HG02759 (cell line): ENCODE data around the gene P2RX6.

Experiments used
- ATAC-seq: cut with Tn5 transposase; IDR thresholded peaks from one replicate; pipeline ENCODE4 v1.9.1; 2021; ENCODE audit warnings: mild to moderate bottlenecking, moderate library complexity; ENCODE audit not compliant: unreplicated experiment

Gene P2RX6

DNA sequence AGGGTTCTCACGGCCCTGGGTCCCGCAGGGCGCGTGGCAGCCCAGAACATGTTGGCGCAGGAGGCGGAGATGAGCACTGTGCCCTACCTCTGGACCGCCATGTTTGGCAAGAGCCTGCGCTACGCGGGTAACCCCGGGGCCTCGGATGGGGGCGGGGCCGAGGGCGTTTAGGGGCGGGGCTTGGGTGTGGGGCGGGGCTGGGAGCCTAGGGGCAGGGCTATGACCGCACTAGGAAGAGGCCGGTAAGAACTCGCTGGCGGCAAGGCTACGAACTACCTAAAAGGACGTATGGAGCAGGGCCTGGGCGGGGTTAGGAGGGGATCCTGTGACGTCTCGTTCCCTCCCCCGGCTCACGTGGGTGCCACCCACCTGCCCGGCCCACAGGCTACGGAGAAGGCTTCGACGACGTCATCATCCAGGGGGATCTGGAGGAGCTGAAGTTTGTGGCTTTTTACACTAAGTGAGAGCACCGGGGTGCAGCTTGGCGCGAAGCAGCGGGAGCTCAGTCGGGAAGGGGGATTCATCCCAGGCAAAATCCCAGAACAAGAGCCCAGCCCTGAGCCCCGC lies 35.6 kb upstream of the P2RX6 start:
- no peak for ATAC-seq

DNA sequence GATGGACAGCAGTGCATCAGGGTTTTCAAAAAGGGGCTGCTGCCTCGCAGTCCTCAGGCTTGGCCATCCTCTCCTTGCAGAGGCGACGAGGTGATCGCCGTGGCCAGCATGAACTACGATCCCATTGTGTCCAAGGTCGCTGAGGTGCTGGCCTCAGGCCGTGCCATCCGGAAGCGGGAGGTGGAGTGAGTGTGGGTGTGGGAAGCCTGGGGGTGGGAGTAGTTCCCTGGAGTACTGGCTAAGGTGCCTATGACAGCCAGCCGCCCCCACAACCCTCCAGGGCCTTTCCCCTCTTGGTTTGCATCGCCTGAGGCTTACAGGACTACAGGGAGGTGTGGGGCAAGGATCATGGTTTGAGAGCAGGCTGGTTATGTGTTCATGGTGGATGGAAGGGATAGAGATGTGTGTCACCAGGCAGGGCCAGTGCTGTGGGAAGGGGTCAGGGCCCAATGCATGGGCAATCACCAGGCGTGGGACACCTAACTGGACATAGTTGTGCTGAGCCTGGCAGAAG lies 35.0 kb upstream of the P2RX6 start:
- no peak for ATAC-seq

GRCh38 chr22:20980523-20980922 lies 34.4 kb upstream of the P2RX6 start:
- no peak for ATAC-seq

DNA sequence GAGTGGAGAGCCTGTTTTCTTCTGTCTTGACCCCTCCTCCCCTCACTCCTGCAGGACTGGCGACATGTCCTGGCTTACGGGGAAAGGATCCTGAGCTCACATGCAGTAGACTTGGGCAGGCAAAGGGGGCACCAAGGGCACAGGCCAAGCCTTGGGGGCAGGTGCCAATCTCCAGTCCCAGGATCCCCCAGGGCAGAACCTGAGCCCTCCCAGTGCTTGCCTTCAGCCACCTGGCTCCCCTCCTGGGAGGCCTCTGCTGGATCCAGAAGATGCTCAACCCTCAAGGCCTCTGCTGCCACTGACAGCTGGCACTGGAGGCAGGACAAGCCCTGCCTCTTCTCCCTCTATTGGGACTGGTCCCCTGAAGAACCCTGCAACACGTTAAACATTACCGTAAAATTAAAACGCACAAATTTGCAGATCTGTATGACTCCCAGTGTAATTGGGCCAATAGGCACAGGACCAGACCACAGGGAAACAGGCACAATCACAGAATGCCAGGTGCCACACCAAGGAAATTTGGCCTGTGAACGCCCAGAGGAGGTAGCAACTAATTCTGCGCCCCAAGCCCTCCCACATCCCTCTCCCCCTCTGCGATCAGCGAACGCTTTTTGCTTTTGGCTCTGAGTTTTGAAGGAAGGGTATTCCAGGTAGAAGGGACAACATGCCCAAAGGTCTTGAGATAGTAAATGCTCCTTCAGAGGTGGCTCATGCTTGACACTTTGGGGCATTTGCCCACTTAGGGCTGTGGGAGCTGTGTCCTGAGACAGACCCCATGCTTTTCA lies 33.8 kb upstream of the P2RX6 start:
- ATAC-seq: no peak

- peak; percentile 87 for ATAC-seq
Measured at GRCh38 chr22:20981787-20982562, 33.0 kb upstream of the P2RX6 start, which contains the start of gene LZTR1. Gene LZTR1, plus strand, starts transcription at chr22:20982297. Its CDS starts 75 bp downstream, at chr22:20982372.

- peak; percentile 19 for ATAC-seq
Measured at GRCh38 chr22:20982563-20982882, 32.4 kb upstream of the P2RX6 start.

- no peak for ATAC-seq
Measured at GRCh38 chr22:20983081-20983771, 31.7 kb upstream of the P2RX6 start.

DNA sequence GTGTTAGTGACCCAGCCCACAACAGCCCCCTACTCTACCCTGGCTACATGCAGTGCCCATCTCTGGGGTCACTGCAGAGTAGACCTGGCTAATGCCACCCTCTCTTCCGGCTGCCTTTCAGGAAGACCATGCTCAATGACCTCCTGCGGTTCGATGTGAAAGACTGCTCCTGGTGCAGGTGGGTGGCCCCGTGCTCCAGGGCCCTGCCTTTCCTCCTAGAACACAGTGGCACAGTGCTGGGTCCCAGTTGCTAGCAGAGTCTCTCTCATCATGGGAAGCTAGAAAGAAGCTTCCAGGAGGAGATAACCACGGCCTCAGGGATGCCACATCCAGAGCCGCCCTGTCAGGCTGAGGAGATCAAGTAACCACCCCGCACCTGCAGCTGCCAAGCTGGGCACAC lies 29.2 kb upstream of the P2RX6 start:
- ATAC-seq: no peak

GRCh38 chr22:20986365-20986764 lies 28.6 kb upstream of the P2RX6 start:
- no peak for ATAC-seq

DNA sequence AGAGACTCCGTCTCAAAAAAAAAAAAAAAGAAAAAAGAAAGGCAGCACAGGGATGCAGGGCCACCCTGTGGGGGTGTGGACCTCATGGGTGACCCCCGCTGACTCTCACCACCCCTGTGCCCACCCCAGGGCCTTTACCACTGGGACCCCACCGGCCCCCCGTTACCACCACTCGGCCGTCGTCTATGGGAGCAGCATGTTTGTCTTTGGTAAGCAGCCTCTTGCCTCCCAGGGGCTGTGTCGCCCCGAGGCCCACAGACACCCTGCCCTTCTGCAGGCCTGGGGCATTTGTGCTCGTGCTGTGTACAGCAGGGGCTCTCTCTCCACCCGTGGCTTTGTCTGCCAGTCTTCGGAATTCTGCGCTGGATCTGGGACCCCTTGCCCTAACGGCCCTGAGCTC lies 27.6 kb upstream of the P2RX6 start:
- ATAC-seq: no peak

DNA sequence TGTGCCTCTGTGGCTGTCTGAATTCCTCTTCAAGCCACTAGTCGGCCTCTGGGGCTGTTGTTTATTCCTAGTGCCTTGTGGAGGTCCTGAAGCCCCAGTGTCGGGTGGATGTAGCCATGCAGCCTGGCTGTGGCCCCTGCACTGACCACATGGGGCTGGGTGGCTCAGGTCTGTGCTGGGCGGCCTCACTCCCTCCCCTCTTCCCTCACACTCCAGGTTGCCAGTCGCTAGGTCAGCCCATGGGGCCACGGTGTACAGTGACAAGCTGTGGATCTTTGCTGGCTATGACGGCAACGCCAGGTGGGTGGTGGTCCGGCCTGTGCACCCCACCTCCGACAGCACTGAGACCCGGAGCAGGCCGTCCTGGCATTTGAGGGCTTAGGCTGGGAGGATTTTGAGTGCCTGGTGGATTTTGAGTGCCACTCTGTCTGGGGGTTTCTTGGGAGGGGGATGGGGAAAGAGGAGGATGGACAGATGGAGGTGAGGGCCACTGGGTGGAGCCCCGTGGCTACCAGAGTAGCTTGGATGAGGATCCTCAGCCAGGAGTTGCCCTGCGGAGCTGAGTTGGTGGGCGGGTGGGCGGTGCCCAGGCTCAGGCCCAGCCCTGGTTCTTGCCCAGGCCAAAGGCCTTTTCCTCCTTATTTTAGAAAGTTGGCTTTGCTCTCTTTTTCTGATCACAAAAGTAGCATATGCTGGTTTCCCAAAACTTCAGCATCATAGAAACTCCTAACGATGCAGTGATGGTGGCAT lies 26.2 kb upstream of the P2RX6 start:
- ATAC-seq: no peak

DNA sequence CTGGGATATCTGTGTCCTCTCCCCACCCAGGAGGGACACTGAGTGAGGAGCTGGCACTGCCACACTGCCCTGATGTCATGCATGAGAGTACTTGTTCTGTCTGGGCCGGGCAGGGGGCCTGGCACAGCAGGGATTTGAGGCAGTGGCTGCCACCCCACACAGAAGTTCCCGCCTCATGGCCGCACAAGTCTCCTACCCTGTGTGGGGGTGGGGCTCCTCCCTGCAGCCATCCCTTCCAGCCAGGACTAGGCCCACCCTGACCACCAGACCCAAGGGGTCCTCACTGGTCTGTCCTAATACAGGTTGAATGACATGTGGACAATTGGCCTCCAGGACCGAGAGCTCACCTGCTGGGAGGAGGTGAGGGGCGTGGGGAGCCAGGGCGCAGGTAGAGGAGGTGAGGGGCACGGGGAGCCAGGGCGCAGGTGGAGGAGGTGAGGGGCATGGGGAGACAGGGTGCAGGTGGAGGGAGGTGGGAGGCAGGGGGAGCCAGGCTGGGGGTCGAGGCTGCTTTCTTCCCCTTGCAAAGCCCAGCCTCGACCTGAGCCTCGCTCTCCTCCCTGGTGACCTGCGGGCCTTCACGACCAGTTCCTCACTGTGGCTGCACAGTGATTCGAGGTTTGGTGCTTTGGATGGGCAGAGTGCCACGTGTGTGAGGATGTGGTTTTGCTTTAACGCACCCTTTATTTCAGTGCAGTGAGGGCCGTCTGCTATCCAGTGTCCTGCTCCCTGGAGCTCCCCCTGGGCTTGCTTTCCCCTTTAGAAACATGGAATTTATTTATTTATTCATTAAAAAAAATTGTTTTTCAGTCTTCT lies 25.4 kb upstream of the P2RX6 start:
- ATAC-seq: no peak

DNA sequence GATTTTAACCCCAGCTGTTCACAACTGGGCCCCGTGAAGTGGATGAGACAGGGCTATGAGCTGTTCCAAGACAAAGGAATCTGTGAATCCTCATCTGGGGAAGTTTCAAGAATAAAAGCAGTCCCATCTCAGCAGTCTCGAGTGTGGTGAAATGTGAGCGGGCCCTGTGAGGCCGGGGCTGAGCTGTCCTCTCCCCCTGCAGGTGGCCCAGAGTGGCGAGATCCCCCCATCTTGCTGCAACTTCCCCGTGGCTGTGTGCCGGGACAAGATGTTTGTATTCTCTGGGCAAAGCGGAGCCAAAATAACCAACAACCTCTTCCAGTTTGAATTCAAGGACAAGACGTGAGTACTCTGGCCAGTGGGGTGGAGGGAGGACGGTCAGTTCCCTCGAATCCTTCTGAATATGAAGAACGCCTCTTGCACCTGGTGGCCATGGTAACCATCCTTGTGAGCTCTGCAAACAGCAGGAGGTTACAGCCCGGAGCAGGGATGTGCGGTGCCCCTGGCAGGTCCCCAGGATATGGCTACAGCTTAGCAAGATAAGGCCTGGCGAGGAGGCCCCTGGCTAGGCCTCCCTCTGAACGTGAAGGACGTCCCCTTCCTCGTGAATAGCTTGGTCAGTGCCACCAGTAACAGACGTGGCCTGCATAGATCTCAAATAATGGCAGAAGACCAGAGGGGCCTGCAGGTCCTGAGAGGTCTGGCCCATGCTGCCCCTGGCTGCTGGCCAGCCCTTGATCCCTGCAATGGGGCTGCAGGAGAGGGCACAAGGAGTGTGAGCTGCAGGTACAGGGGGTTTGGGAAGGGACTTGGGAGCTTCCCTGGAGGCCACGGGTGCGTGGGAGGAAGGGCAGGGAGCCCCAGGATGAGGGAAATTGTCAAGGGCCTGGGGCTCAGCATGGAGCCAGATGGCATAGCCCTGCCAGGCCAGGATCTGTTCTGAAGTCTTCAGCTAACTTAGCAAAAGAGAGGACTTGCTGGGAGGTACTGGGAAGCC lies 24.5 kb upstream of the P2RX6 start:
- ATAC-seq: no peak

DNA sequence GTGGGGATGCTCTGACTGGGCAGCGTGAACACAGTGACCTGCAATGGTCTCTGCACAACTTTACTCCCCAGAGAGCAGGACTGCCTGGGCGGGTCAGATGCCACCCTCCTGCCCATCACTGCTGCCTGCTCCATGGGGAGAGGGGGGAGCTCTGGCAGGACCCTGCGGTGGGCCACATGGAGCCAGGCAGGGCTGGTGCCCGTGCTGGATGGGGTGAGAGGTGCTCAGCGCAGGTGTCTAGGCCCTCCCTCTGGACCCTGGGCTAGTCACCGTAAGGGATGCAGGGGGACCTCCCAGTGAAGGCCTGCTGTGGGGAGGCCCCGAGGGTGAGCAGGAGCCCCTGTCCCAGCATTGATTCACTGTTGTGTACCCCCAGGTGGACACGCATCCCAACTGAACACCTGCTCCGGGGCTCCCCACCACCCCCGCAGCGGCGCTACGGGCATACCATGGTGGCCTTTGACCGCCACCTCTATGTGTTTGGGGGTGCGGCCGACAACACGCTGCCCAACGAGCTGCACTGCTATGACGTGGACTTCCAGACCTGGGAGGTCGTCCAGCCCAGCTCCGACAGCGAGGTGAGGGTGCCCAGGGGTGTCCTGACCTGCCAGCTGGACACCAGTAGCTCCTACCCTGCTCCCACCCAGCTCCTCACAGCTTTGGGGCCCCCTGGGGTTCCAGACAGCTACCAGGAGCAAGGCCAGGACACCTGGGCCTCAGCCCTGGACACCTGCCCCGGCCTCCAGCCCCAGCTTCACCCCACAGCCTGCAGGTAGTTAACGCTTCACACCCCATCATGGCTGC lies 23.5 kb upstream of the P2RX6 start:
- no peak for ATAC-seq

DNA sequence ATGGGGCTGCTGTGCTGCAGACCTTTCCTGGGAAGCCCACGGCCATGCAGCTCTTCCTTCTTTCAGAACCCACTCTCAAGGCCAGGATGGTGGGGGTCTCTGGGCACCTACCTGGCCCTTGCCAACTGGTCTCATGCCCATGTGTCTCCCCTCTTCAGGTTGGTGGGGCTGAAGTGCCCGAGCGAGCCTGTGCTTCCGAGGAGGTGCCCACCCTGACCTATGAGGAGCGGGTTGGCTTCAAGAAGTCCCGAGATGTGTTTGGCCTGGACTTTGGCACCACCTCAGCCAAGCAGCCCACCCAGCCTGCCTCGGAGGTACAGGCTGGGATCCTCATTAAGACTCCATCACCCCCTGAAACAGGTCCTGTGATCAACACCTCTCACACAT lies 22.9 kb upstream of the P2RX6 start:
- ATAC-seq: no peak

- ATAC-seq: no peak
Measured at GRCh38 chr22:20992456-20993303, 22.3 kb upstream of the P2RX6 start.
